ENCODE results near the gene YIPF1.
"Not testable (repeated sequence)": the region's sequence is repeated elsewhere in the genome, so short reads cannot be mapped to it uniquely, and the experiment has no call there.

DNA sequence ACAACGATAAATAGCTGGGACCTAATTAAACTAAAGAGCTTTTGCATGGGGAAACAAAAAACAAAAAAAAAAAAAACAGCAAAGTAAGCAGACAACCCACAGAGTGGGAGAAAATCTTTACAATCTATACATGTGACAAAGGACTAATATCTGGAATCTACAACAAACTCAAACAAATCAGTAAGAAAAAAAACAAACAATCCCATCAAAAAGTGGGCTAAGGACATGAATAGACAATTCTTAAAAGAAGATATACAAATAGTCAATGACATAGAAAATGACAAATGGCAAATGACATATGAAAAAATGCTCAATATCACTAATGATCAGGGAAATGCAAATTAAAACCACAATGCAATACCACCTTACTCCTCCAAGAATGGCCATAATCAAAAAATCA is 73.0 kb downstream of the YIPF1 start:
- TF ChIP-seq, protein P1, sequence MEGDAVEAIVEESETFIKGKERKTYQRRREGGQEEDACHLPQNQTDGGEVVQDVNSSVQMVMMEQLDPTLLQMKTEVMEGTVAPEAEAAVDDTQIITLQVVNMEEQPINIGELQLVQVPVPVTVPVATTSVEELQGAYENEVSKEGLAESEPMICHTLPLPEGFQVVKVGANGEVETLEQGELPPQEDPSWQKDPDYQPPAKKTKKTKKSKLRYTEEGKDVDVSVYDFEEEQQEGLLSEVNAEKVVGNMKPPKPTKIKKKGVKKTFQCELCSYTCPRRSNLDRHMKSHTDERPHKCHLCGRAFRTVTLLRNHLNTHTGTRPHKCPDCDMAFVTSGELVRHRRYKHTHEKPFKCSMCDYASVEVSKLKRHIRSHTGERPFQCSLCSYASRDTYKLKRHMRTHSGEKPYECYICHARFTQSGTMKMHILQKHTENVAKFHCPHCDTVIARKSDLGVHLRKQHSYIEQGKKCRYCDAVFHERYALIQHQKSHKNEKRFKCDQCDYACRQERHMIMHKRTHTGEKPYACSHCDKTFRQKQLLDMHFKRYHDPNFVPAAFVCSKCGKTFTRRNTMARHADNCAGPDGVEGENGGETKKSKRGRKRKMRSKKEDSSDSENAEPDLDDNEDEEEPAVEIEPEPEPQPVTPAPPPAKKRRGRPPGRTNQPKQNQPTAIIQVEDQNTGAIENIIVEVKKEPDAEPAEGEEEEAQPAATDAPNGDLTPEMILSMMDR (IDR thresholded peaks at IDR 0.05), result not testable (repeated sequence)
- TF ChIP-seq POLR2A (IDR thresholded peaks at IDR 0.05), result not testable (repeated sequence)

Measured in adrenal gland (tissue), 5 donors.